Adrenal gland (tissue), 12 donors: ENCODE results near the gene KRTAP5-11. TPM values are rescaled to one million over a fixed set of nuclear protein-coding genes. Genes with fewer than 3 reads are reported as not detected.
A peak's percentile ranks its signal among the peaks of the same experiment; 100 is the strongest.
"Not testable (repeated sequence)": the region's sequence is repeated elsewhere in the genome, so short reads cannot be mapped to it uniquely, and the experiment has no call there.

Experiments
- DNase-seq, 7 donors: peaks; one replicate each; pipeline ENCODE4 v3.0.0-alpha.2; 2019 to 2020
- H3K27ac ChIP-seq, 5 donors: fragments of 200-600 bp; sonication (generic) in 4 of 5; 1 replicate in 3 of 5; 2 replicates in 2 of 5; pipeline versions ENCODE4 v1.5.1 to v1.8.0; 2016 to 2020; ENCODE audit warnings: mild to moderate bottlenecking in 1 of 5
- H3K27me3 ChIP-seq: fragments of 200-600 bp; 2 replicates; pipeline ENCODE4 v1.8.0; 2021
- H3K36me3 ChIP-seq, 2 donors: fragments of 200-600 bp; replicated peaks in 1 of 2; 1 replicate in 1 of 2; 2 replicates in 1 of 2; pipeline versions ENCODE4 v1.5.1 to v1.8.0; 2018 to 2022
- H3K4me1 ChIP-seq, 2 donors: fragments of 200-600 bp; replicated peaks in 1 of 2; 1 replicate in 1 of 2; 2 replicates in 1 of 2; pipeline versions ENCODE4 v1.5.1 to v1.8.0; 2018 to 2021
- H3K4me3 ChIP-seq, 4 donors: fragments of 200-600 bp; sonication (generic) in 3 of 4; one replicate each; pipeline ENCODE4 v1.5.1; 2016 to 2018
- H3K9me3 ChIP-seq, 3 donors: fragments of 200-600 bp; sonication (generic) in 1 of 3; replicated peaks in 1 of 3; 1 replicate in 2 of 3; 2 replicates in 1 of 3; pipeline versions ENCODE4 v1.5.1 to v1.8.0; 2016 to 2021
- WGBS, 4 donors: extraction: QIAGEN DNeasy Blood & Tissue Kit in 2 of 4; methylation state at CpG; one replicate each; pipeline versions ENCODE4 v1.1.5 to v1.1.7; 2013 to 2017; 5-methylcytosine and 5-hydroxymethylcytosine counted together
- intact Hi-C, 2 donors: fragments of 100-400 bp; cut with DNase I; formaldehyde crosslinking; loops; one replicate each; pipeline versions ENCODE4 v1.14.1 to v1.15.0; 2022 to 2023
- polyA plus RNA-seq, 3 donors: library from polyadenylated mRNA; stranded (reverse); fragments of 200-250 nt in 2 of 3; fragments of 350-450 nt in 1 of 3; fragmentation: Illumina TruSeq in 1 of 3; extraction: RNeasy Lipid Tissue Mini Kit (QIAGEN cat#74804) in 1 of 3; gene quantifications; one replicate each; pipeline ENCODE4 v1.2.3, GENCODE V29; 2013 to 2014
- total RNA-seq, 9 donors: library from RNA; depleted of rRNA in 4 of 9; stranded (reverse); fragments of >200 nt in 4 of 9; fragments of 120-200 nt in 1 of 9; fragmentation: NEBNext Ultra II Directional in 1 of 9; extraction: Animal tissue kit (Norgen Biotek cat#: 25700) in 1 of 9; gene quantifications; one replicate each; pipeline versions ENCODE4 v1.1.0 to v1.2.4, GENCODE V29; 2013 to 2023
- TF ChIP-seq, protein P1 (sequence below), 6 experiments: fragments of 450-650 bp in 4 of 6; fragments of 200-600 bp in 2 of 6; sonication (generic) in 1 of 6; IDR thresholded peaks; 1 replicate in 5 of 6; 2 replicates in 1 of 6; pipeline versions ENCODE4 v1.5.1 to v1.8.0; 2016 to 2021; ENCODE audit warnings: antibody characterized with exemption in 6 of 6, mild to moderate bottlenecking in 2 of 6, moderate library complexity in 1 of 6
- donor health status: healthy with polysubstance abuse.
- donor health status: Bipolar disorder and iron deficiency.
- donor health status: DM: yes; HTN: yes; CAD: no.
- donor health status: DM: no; HTN: no; CAD: no.
- donor health status: DM: no; HTN: no; CAD: no.
- donor health status: DM: yes; HTN: yes; CAD: no.

Gene KRTAP5-11
- total and polyA plus RNA-seq, 12 donors = not detected

DNA sequence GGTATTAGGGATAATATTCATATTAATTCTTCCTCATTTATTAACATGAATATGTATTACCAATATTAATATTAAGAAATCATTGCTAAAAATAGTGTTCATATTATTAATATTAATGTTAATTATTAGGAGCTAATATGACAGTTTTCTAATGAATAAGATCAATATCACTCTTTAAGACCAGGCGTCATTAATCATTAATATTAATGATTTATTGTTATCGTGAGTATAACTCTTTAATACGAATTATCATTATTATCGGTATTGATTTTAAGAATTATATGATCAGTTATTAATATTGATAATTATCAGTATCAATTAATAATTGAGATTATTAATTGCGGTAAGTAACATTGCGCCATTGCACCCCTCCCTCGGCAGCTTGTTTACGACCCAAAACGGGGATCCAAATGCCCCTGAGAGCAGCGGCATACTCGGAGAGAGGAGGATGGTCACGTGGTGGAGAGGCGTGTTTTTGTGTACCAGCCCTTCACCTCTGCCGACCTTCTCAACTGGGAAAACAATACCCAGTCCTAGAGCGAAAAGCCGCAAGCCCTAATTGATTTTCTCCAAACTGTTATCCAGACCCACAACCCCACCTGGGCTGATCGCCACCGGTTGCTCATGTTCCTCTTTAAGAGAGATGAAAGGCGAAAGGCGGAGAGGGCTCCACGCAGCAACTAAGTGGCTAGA is 28.7 kb upstream of the KRTAP5-11 start:
- DNase-seq, H3K27ac ChIP-seq, H3K36me3 ChIP-seq, H3K4me3 ChIP-seq, H3K9me3 ChIP-seq, intact Hi-C loops, H3K27me3 ChIP-seq, H3K4me1 ChIP-seq: not testable (repeated sequence)
- WGBS, 4 donors = 71 to 75% (median 73%) methylated on average over 21 of the region's 21 CpGs

- 17 to 24% (median 17%) methylated on average over 5 to 12 of the region's 21 CpGs; no CpG with 5 or more reads in 1 of the 4 donors for WGBS, 4 donors
- H3K36me3 ChIP-seq, H3K27ac ChIP-seq, H3K27me3 ChIP-seq, H3K9me3 ChIP-seq, H3K4me3 ChIP-seq, H3K4me1 ChIP-seq, DNase-seq, intact Hi-C loops: not testable (repeated sequence)
Observed at GRCh38 chr11:71608272-71608671, 25.6 kb upstream of the KRTAP5-11 start.

DNA sequence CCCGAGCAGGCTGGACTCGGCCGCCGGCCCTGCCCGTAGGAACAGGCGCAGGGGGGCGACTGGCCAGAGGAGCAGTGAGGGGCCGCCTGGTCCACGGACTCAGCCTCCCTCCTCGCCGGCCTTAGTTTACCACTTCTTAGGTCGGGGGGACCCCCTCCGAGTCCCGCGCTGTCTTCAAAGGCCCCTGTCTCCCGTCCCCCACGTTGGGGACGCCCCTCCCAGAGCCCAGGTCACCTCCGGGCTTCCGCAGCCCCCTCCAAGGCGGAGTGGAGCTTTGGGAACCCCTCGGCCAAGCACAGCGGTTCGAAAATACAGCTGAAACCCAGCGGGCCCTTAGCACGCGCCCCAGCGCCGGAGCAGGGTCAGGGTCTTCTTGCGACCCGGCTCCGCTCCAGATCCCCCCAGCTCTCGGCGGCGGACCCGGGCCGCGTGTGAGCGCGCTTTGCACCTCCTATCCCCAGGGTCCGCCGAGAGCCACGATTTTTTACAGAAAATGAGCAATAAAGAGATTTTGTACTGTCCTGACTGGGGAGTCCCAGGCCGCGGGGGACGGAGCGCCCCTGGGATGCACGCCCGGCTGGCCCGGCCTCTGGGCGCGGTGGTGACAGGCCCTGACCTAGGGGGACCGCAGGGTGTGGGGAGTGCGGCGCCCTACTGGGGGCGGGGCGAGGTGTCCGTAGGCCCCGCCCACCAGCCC is 25.0 kb upstream of the KRTAP5-11 start:
- H3K4me1 ChIP-seq, DNase-seq, H3K9me3 ChIP-seq, H3K27me3 ChIP-seq, intact Hi-C loops, H3K36me3 ChIP-seq, H3K27ac ChIP-seq, H3K4me3 ChIP-seq: not testable (repeated sequence)
- WGBS, 4 donors = 3 to 9% (median 6%) methylated on average over 12 to 57 of the region's 59 CpGs

GRCh38 chr11:71606853-71607519 is 24.3 kb upstream of the KRTAP5-11 start:
- DNase-seq, H3K27me3 ChIP-seq, H3K4me1 ChIP-seq, H3K4me3 ChIP-seq, H3K9me3 ChIP-seq, H3K27ac ChIP-seq, H3K36me3 ChIP-seq, intact Hi-C loops: not testable (repeated sequence)
- 20 to 38% (median 25%) methylated on average over 18 to 48 of the region's 48 CpGs for WGBS, 4 donors

- H3K27ac ChIP-seq, H3K4me3 ChIP-seq, H3K27me3 ChIP-seq, intact Hi-C loops, H3K9me3 ChIP-seq, H3K36me3 ChIP-seq, H3K4me1 ChIP-seq: not testable (repeated sequence)
- WGBS, 4 donors = 0 to 22% (median 21%) methylated on average over 2 to 12 of the region's 17 CpGs
- DNase-seq = peak in 5 of 7 donors; percentile 15 to 57 (median 24)
- TF ChIP-seq, protein P1, sequence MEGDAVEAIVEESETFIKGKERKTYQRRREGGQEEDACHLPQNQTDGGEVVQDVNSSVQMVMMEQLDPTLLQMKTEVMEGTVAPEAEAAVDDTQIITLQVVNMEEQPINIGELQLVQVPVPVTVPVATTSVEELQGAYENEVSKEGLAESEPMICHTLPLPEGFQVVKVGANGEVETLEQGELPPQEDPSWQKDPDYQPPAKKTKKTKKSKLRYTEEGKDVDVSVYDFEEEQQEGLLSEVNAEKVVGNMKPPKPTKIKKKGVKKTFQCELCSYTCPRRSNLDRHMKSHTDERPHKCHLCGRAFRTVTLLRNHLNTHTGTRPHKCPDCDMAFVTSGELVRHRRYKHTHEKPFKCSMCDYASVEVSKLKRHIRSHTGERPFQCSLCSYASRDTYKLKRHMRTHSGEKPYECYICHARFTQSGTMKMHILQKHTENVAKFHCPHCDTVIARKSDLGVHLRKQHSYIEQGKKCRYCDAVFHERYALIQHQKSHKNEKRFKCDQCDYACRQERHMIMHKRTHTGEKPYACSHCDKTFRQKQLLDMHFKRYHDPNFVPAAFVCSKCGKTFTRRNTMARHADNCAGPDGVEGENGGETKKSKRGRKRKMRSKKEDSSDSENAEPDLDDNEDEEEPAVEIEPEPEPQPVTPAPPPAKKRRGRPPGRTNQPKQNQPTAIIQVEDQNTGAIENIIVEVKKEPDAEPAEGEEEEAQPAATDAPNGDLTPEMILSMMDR (IDR thresholded peaks at IDR 0.05) = peak; percentile 18 to 60 (median 29)
Observed at GRCh38 chr11:71604798-71605488, 22.3 kb upstream of the KRTAP5-11 start.

DNA sequence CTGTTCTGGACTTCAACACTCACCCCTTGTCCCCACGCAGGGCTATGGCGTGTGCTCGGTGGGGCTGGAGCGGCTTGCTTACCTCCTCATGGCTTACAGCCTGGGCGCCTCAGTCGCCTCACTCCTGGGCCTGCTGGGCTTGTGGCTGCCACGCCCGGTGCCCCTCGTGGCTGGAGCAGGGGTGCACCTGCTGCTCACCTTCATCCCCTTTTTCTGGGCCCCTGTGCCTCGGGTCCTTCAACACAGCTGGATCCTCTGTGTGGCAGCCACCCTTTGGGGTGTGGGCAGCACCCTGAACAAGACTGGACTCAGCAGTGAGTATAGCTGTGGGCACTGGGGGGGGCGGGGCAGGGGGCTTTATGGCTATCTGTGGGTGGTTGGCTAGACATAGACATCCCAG is 20.5 kb upstream of the KRTAP5-11 start:
- H3K9me3 ChIP-seq, H3K4me3 ChIP-seq, H3K4me1 ChIP-seq, H3K36me3 ChIP-seq, intact Hi-C loops, H3K27me3 ChIP-seq, H3K27ac ChIP-seq, DNase-seq: not testable (repeated sequence)
- WGBS, 4 donors = 71 to 79% (median 77%) methylated on average over 7 to 11 of the region's 11 CpGs; no CpG with 5 or more reads in 1 of the 4 donors

- H3K36me3 ChIP-seq, H3K27me3 ChIP-seq, H3K9me3 ChIP-seq, DNase-seq, H3K4me3 ChIP-seq, H3K4me1 ChIP-seq, intact Hi-C loops, H3K27ac ChIP-seq: not testable (repeated sequence)
- 75 to 94% (median 80%) methylated on average over 5 to 8 of the region's 8 CpGs for whole genome bisulfite sequencing, 4 donors
Observed at GRCh38 chr11:71589546-71589920, 6.9 kb upstream of the KRTAP5-11 start.

GRCh38 chr11:71588822-71589545 is 6.3 kb upstream of the KRTAP5-11 start:
- DNase-seq, H3K36me3 ChIP-seq, H3K4me3 ChIP-seq, H3K27me3 ChIP-seq, H3K4me1 ChIP-seq, H3K27ac ChIP-seq, intact Hi-C loops, H3K9me3 ChIP-seq: not testable (repeated sequence)
- WGBS, 4 donors = 70 to 76% (median 74%) methylated on average over 10 to 11 of the region's 11 CpGs

DNA sequence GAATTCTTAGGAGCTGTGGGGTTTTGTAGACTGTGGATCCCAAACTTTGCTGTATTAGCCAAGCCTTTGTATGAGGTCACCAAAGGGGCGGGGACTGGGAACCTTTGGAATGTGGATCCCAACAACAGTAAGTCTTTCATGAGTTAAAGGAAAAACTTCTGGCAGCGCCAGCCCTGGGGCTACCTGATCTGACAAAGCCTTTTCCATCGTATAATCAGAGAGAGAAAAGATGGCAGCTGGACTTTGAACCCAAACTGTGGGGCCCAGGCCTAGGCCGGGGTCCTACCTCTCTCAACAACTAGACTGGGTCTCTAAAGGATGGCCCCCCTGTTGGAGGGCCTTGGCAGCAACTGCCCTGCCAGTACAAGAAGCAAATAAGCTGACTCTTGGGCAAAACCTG is 5.6 kb upstream of the KRTAP5-11 start:
- H3K27ac ChIP-seq, intact Hi-C loops, H3K4me3 ChIP-seq, H3K4me1 ChIP-seq, DNase-seq, H3K27me3 ChIP-seq, H3K36me3 ChIP-seq, H3K9me3 ChIP-seq: not testable (repeated sequence)
- 62 to 69% (median 68%) methylated on average over 4 of the region's 4 CpGs for WGBS, 4 donors
